HG02840 (cell line): Measurements from ENCODE around the gene ENDOV.

ENCODE experiments used
- ATAC-seq: cut with Tn5 transposase; IDR thresholded peaks from one replicate; pipeline ENCODE4 v1.9.1; 2021; ENCODE audit warnings: mild to moderate bottlenecking, moderate library complexity, moderate number of reproducible peaks; ENCODE audit not compliant: unreplicated experiment, low FRiP score

ENDOV gene

GRCh38 chr17:80413771-80414507 is 1.0 kb upstream of the ENDOV start:
- no peak for ATAC-seq

GRCh38 chr17:80414508-80414802 is 512 bp upstream of the ENDOV start:
- peak; percentile 23 for ATAC-seq

GRCh38 chr17:80415626-80416137 is 715 bp downstream of the ENDOV start:
- ATAC-seq, result no peak

- ATAC-seq, result no peak
Observed at GRCh38 chr17:80416260-80416939, 1.4 kb downstream of the ENDOV start.

- no peak for ATAC-seq
Observed at GRCh38 chr17:80416940-80417293, 1.9 kb downstream of the ENDOV start.

- no peak for ATAC-seq
Observed at GRCh38 chr17:80418589-80418988, 3.6 kb downstream of the ENDOV start.

- ATAC-seq, result no peak
Observed at GRCh38 chr17:80419255-80419654, 4.3 kb downstream of the ENDOV start.

- ATAC-seq, result no peak
Observed at GRCh38 chr17:80421381-80422090, 6.6 kb downstream of the ENDOV start.

GRCh38 chr17:80422276-80422675 is 7.3 kb downstream of the ENDOV start:
- no peak for ATAC-seq

- no peak for ATAC-seq
Observed at GRCh38 chr17:80422981-80423380, 8.0 kb downstream of the ENDOV start.

- ATAC-seq, result no peak
Observed at GRCh38 chr17:80423536-80424225, 8.7 kb downstream of the ENDOV start.

GRCh38 chr17:80424261-80424660 is 9.3 kb downstream of the ENDOV start:
- ATAC-seq, result no peak

GRCh38 chr17:80424878-80425765 is 10.2 kb downstream of the ENDOV start:
- ATAC-seq, result no peak

- ATAC-seq, result no peak
Observed at GRCh38 chr17:80425835-80426426, 11.0 kb downstream of the ENDOV start.

- no peak for ATAC-seq
Observed at GRCh38 chr17:80426671-80427326, 11.8 kb downstream of the ENDOV start.

GRCh38 chr17:80427366-80428282 is 12.7 kb downstream of the ENDOV start:
- ATAC-seq, result no peak

GRCh38 chr17:80428363-80428762 is 13.4 kb downstream of the ENDOV start:
- no peak for ATAC-seq

GRCh38 chr17:80428796-80429195 is 13.8 kb downstream of the ENDOV start:
- ATAC-seq, result no peak
